Ishikawa (cell line): Measurements from ENCODE around the gene GALNT10.

Source experiments
- CREB1 ChIP-seq: IDR thresholded peaks from 2 replicates; pipeline ENCODE4 v1.6.1; 2012; ENCODE audit warnings: low read depth
- EGR1 ChIP-seq: IDR thresholded peaks from 2 replicates; pipeline ENCODE4 v1.6.1; 2012
- RAD21 ChIP-seq: IDR thresholded peaks from 2 replicates; pipeline ENCODE4 v1.6.1; 2012; ENCODE audit warnings: low read depth
- TAF1 ChIP-seq: IDR thresholded peaks from 2 replicates; pipeline ENCODE4 v1.6.1; 2012; ENCODE audit warnings: low read depth, mild to moderate bottlenecking
- TCF12 ChIP-seq: IDR thresholded peaks from 2 replicates; pipeline ENCODE4 v1.6.1; 2012; ENCODE audit warnings: low read depth

DNA sequence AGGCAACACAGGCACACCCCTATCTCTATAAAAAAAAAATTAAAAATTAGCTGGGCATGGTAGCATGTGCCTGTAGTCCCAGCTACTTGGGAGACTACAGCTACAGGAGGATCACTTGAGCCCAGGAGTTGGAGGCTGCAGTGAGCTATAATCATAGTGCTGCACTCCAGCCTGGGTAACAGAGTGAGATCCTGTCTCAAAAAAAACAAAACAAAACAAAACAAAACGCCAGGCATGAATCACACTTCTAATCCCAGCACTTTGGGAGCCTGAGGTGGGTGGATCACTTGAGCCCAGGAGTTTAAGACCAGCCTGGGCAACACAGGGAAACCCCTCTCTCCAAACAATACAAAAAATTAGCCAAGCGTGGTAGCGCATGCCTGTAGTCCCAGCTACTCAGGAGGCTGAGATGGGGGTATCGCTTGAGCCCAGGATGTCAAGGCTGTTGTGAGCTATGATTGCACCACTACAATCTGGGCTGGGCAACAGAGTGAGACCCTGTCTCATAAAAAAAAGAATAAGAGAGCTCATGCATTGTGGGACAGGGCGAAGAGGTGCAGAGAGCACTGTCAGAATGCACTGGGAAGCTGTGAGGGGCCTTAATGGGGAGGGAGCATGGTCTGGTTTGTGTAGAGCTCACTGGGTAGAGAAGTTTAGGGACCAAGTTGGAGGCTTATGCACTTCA lies 246.9 kb downstream of the GALNT10 start:
- no peak for TF ChIP-seq RAD21
- TF ChIP-seq TAF1, result no peak
- TF ChIP-seq EGR1, result no peak
- TF ChIP-seq CREB1, result no peak
- TF ChIP-seq TCF12, result no peak
